Esophagus muscularis mucosa (tissue), 4 donors: ENCODE measurements around the gene SLIT1.

Source experiments
- CTCF ChIP-seq, 3 experiments: fragments of 200-600 bp in 2 of 3; fragments of 450-650 bp in 1 of 3; sonication (generic) in 2 of 3; IDR thresholded peaks; one replicate each; pipeline ENCODE4 v1.5.1; 2017 to 2019; ENCODE audit warnings: antibody characterized with exemption in 3 of 3, mild to moderate bottlenecking in 2 of 3, moderate library complexity in 1 of 3
- EP300 ChIP-seq: sonication (generic); formaldehyde crosslinking; IDR thresholded peaks from one replicate; pipeline ENCODE4 v1.6.1; 2017; ENCODE audit warnings: antibody characterized with exemption
- POLR2A ChIP-seq: fragments of 450-650 bp; IDR thresholded peaks from one replicate; pipeline ENCODE4 v1.6.1; 2017; ENCODE audit warnings: antibody characterized with exemption, moderate library complexity, mild to moderate bottlenecking, low read depth
- POLR2AphosphoS5 ChIP-seq, 2 donors: sonication (generic); formaldehyde crosslinking; IDR thresholded peaks; one replicate each; pipeline ENCODE4 v1.6.1; 2017; ENCODE audit warnings: antibody characterized with exemption in 2 of 2

- no peak for TF ChIP-seq CTCF (IDR thresholded peaks at IDR 0.05)
- TF ChIP-seq POLR2A = no peak
- no peak for TF ChIP-seq POLR2AphosphoS5 (IDR thresholded peaks at IDR 0.05)
- TF ChIP-seq EP300 = no peak
Observed at GRCh38 chr10:97183314-97183713, 2.4 kb downstream of the SLIT1 start.
